HL-60 (cell line): ENCODE measurements around the gene IL17RD.

Experiments
- DNase-seq, 2 experiments: peaks; one replicate each; pipeline ENCODE4 v3.0.0-alpha.2; 2010 to 2020; ENCODE audit warnings: low read depth in 1 of 2, low spot score in 1 of 2
- H3K27ac ChIP-seq: fragments of 250-450 bp; sonication (Bioruptor Pico); replicated peaks from 2 replicates; pipeline ENCODE4 v1.5.1; 2020; ENCODE audit warnings: mild to moderate bottlenecking, moderate library complexity
- H3K27me3 ChIP-seq: fragments of 250-450 bp; sonication (Bioruptor Pico); 2 replicates; pipeline ENCODE4 v1.5.1; 2021; ENCODE audit warnings: mild to moderate bottlenecking, moderate library complexity; ENCODE audit not compliant: insufficient read depth, poor library complexity, severe bottlenecking
- H3K4me3 ChIP-seq: replicated peaks from 2 replicates; pipeline ENCODE4 v1.5.1; 2011; ENCODE audit warnings: mild to moderate bottlenecking, control low read depth, low read length; ENCODE audit not compliant: insufficient read depth
- CTCF ChIP-seq: IDR thresholded peaks from one replicate; pipeline ENCODE4 v1.5.1; 2011; ENCODE audit warnings: low read length, control low read depth, inconsistent platforms; ENCODE audit not compliant: insufficient read depth
- GABPA ChIP-seq: IDR thresholded peaks from 2 replicates; pipeline ENCODE4 v1.6.1; 2012; ENCODE audit warnings: low read depth
- POLR2AphosphoS5 ChIP-seq: IDR thresholded peaks from 2 replicates; pipeline ENCODE4 v1.6.1; 2012; ENCODE audit warnings: low read depth
- REST ChIP-seq: IDR thresholded peaks from 2 replicates; pipeline ENCODE4 v1.6.1; 2012; ENCODE audit warnings: low read depth; ENCODE audit not compliant: insufficient replicate concordance
- SPI1 ChIP-seq: IDR thresholded peaks from 2 replicates; pipeline ENCODE4 v1.6.1; 2012; ENCODE audit warnings: low read depth, mild to moderate bottlenecking, borderline replicate concordance

Gene IL17RD

GRCh38 chr3:57151749-57152148, 13.4 kb downstream of the IL17RD start:
- TF ChIP-seq POLR2AphosphoS5 (no peak), CTCF (no peak), SPI1 (no peak), REST (no peak), GABPA (no peak)
- peaks cover 9% of the 10 kb centered on the region for H3K27me3 ChIP-seq
- no peak for DNase-seq
- no peak overlapping the region for H3K4me3 ChIP-seq
- no peak overlapping the region for H3K27ac ChIP-seq

GRCh38 chr3:57151021-57151449, 14.1 kb downstream of the IL17RD start:
- no peak for DNase-seq

GRCh38 chr3:57150113-57150581, 15.0 kb downstream of the IL17RD start:
- DNase-seq = no peak
- Histone ChIP-seq H3K27me3 (peaks cover 7% of the 10 kb centered on the region), H3K4me3 (no peak overlapping the region), H3K27ac (no peak overlapping the region)
- TF ChIP-seq POLR2AphosphoS5 = no peak
- no peak for TF ChIP-seq SPI1
- TF ChIP-seq REST = no peak
- TF ChIP-seq GABPA = no peak
- no peak for TF ChIP-seq CTCF

More at GRCh38 chr3:57151021-57151449, 14.1 kb downstream of the IL17RD start:
- TF ChIP-seq REST = no peak
- TF ChIP-seq POLR2AphosphoS5 = no peak
- no peak for TF ChIP-seq GABPA
- TF ChIP-seq SPI1 = no peak
- Histone ChIP-seq H3K27ac (no peak overlapping the region), H3K4me3 (no peak overlapping the region), H3K27me3 (peaks cover 9% of the 10 kb centered on the region)

- H3K4me3 ChIP-seq = no peak overlapping the region
- no peak overlapping the region for H3K27ac ChIP-seq
- TF ChIP-seq GABPA = no peak
- TF ChIP-seq CTCF = no peak
- DNase-seq = no peak
- H3K27me3 ChIP-seq = peaks cover 7% of the 10 kb centered on the region
Observed at GRCh38 chr3:57147071-57147470, 18.1 kb downstream of the IL17RD start.
